NCI-H345 (cell line): ENCODE results near the gene HDHD2.
"Not testable (repeated sequence)": the region's sequence is repeated elsewhere in the genome, so short reads cannot be mapped to it uniquely, and the experiment has no call there.

ENCODE experiments used
- DNase-seq: peaks from one replicate; lab custom pipeline; 2025; lab: John Stamatoyannopoulos, UW

HDHD2 gene

GRCh38 chr18:47150029-47150823 lies at the start of gene HDHD2:
HDHD2 (minus strand) TSS chr18:47150500; CDS start chr18:47136439, 14,061 bp downstream.
- DNase-seq: peak; percentile 82

GRCh38 chr18:47195961-47196360 lies 45.7 kb upstream of the HDHD2 start:
- not testable (repeated sequence) for DNase-seq

GRCh38 chr18:47191961-47192360 lies 41.7 kb upstream of the HDHD2 start:
- DNase-seq: no peak

GRCh38 chr18:47187721-47188120 lies 37.4 kb upstream of the HDHD2 start:
- no peak for DNase-seq

- no peak for DNase-seq
Measured at GRCh38 chr18:47184419-47185050, 34.2 kb upstream of the HDHD2 start.

- DNase-seq: not testable (repeated sequence)
Measured at GRCh38 chr18:47182156-47182555, 31.9 kb upstream of the HDHD2 start.

- no peak for DNase-seq
Measured at GRCh38 chr18:47180765-47181164, 30.5 kb upstream of the HDHD2 start.

GRCh38 chr18:47179520-47179919 lies 29.2 kb upstream of the HDHD2 start:
- DNase-seq: peak; percentile 60

GRCh38 chr18:47175898-47176575 lies 25.7 kb upstream of the HDHD2 start, which contains the start of gene IER3IP1:
IER3IP1 (minus strand) TSS chr18:47176364; CDS start chr18:47176277, 87 bp downstream.
- DNase-seq: peak; percentile 89

GRCh38 chr18:47175283-47175897 lies 25.1 kb upstream of the HDHD2 start:
- no peak for DNase-seq

- peak; percentile 1 for DNase-seq
Measured at GRCh38 chr18:47174545-47175116, 24.3 kb upstream of the HDHD2 start.

- no peak for DNase-seq
Measured at GRCh38 chr18:47172476-47172875, 22.2 kb upstream of the HDHD2 start.

GRCh38 chr18:47168913-47169312 lies 18.6 kb upstream of the HDHD2 start:
- no peak for DNase-seq

- no peak for DNase-seq
Measured at GRCh38 chr18:47168509-47168908, 18.2 kb upstream of the HDHD2 start.

- DNase-seq: no peak
Measured at GRCh38 chr18:47166294-47166693, 16.0 kb upstream of the HDHD2 start.

- no peak for DNase-seq
Measured at GRCh38 chr18:47163241-47163640, 12.9 kb upstream of the HDHD2 start.

GRCh38 chr18:47160256-47160655 lies 10.0 kb upstream of the HDHD2 start:
- DNase-seq: no peak

GRCh38 chr18:47158404-47158803 lies 8.1 kb upstream of the HDHD2 start:
- not testable (repeated sequence) for DNase-seq

GRCh38 chr18:47151439-47151838 lies 1.1 kb upstream of the HDHD2 start:
- DNase-seq: no peak

- DNase-seq: peak; percentile 56
Measured at GRCh38 chr18:47150824-47151366, 595 bp upstream of the HDHD2 start.

GRCh38 chr18:47149457-47150028 lies 757 bp downstream of the HDHD2 start:
- no peak for DNase-seq
